Cardiac septum (tissue), 1 donor: ENCODE measurements around the gene TAF12. TPM values are rescaled to one million over a fixed set of nuclear protein-coding genes. Genes with fewer than 3 reads are reported as not detected.
A peak's percentile ranks its signal among the peaks of the same experiment; 100 is the strongest.
"Not testable (repeated sequence)": the region's sequence is repeated elsewhere in the genome, so short reads cannot be mapped to it uniquely, and the experiment has no call there.

Experiments used
- DNase-seq: peaks from one replicate; pipeline ENCODE4 v3.0.0-alpha.2; 2020; ENCODE audit warnings: low spot score
- intact Hi-C: fragments of 100-400 bp; cut with DNase I; formaldehyde crosslinking; loops from one replicate; pipeline ENCODE4 v1.14.0; 2022
- long read RNA-seq: library from polyadenylated mRNA; unstranded; transcript quantifications from one replicate; pipeline ENCODE4 v2.0.0, GENCODE V29; 2021
- total RNA-seq: library from RNA; stranded (reverse); fragmentation: NEBNext Ultra II Directional; extraction: Animal tissue kit (Norgen Biotek cat#: 25700); gene quantifications from one replicate; pipeline ENCODE4 v1.2.1, GENCODE V29; 2021
- donor health status: DM: no; HTN: no; CAD: no.

Gene TAF12
- 17.3 TPM for total RNA-seq
- long read RNA-seq, transcript TAF12-202 (6 exons, 1,334 nt): major isoform, 26 of 35 reads
- long read RNA-seq, partial matches to known transcripts: 2 of 35 reads
- long read RNA-seq, other reads (novel, unspliced or antisense): 7 of 35 reads

GRCh38 chr1:28642847-28643635 is at the start of gene TAF12:
Gene TAF12 (minus strand): TSS chr1:28643067. CDS start chr1:28622081, 20,986 bp downstream.
- peak; percentile 95 for DNase-seq
- intact Hi-C loops: loop anchor here (1.0 to 10.0 kb wide), 3 partner anchors 93 to 539 kb away; partner anchors contain the start of genes SRSF4 and YTHDF2

GRCh38 chr1:28691627-28692026 is 48.8 kb upstream of the TAF12 start:
- DNase-seq, intact Hi-C loops: not testable (repeated sequence)

GRCh38 chr1:28684937-28685336 is 42.1 kb upstream of the TAF12 start:
- intact Hi-C loops: no loop called here
- no peak for DNase-seq

- intact Hi-C loops: no loop called here
- DNase-seq: no peak
Measured at GRCh38 chr1:28682840-28683239, 40.0 kb upstream of the TAF12 start.

- no peak for DNase-seq
- intact Hi-C loops: no loop called here
Measured at GRCh38 chr1:28680151-28680550, 37.3 kb upstream of the TAF12 start.

- DNase-seq: no peak
- intact Hi-C loops: no loop called here
Measured at GRCh38 chr1:28675924-28676257, 33.0 kb upstream of the TAF12 start.

- DNase-seq, intact Hi-C loops: not testable (repeated sequence)
Measured at GRCh38 chr1:28672971-28673370, 30.1 kb upstream of the TAF12 start.

- intact Hi-C loops: no loop called here
- DNase-seq: no peak
Measured at GRCh38 chr1:28671254-28671780, 28.4 kb upstream of the TAF12 start.

GRCh38 chr1:28668956-28669723 is 26.3 kb upstream of the TAF12 start:
- no peak for DNase-seq
- intact Hi-C loops: loop anchor here (1.0 to 5.0 kb wide), 3 partner anchors 21 to 87 kb away; partner anchors contain the start of genes RNU11 and YTHDF2

- intact Hi-C loops: loop anchor here (1.0 to 5.0 kb wide), 3 partner anchors 20 to 86 kb away; partner anchors contain the start of genes RNU11 and YTHDF2
- peak; percentile 94 for DNase-seq
Measured at GRCh38 chr1:28668191-28668955, 25.5 kb upstream of the TAF12 start, which contains the start of gene GMEB1. Gene GMEB1 (plus strand): TSS chr1:28668784. CDS start chr1:28683613, 14,829 bp downstream.

- DNase-seq: no peak
- intact Hi-C loops: loop anchor here (5.0 kb wide), 1 partner anchor 85 kb away; no protein-coding TSS in a partner anchor
Measured at GRCh38 chr1:28666806-28667205, 23.9 kb upstream of the TAF12 start.

GRCh38 chr1:28663871-28664470 is 21.1 kb upstream of the TAF12 start:
- intact Hi-C loops: no loop called here
- no peak for DNase-seq

GRCh38 chr1:28656335-28656734 is 13.5 kb upstream of the TAF12 start:
- no peak for DNase-seq
- intact Hi-C loops: no loop called here

GRCh38 chr1:28655448-28656311 is 12.8 kb upstream of the TAF12 start:
- DNase-seq: peak; percentile 14
- intact Hi-C loops: not testable (repeated sequence)

GRCh38 chr1:28653870-28654269 is 11.0 kb upstream of the TAF12 start:
- intact Hi-C loops, DNase-seq: not testable (repeated sequence)

GRCh38 chr1:28653063-28653462 is 10.2 kb upstream of the TAF12 start:
- intact Hi-C loops, DNase-seq: not testable (repeated sequence)

- intact Hi-C loops: loop anchor here (1.0 to 10.0 kb wide), 2 partner anchors 20 to 226 kb away; partner anchors contain the start of gene GMEB1
- peak; percentile 82 for DNase-seq
Measured at GRCh38 chr1:28648474-28649198, 5.8 kb upstream of the TAF12 start, which contains the start of gene RNU11. Gene RNU11 (plus strand): TSS chr1:28648600.
